Right kidney (tissue), 1 donor: ENCODE data around the gene EPPIN.

Experiments
- DNase-seq: peaks from one replicate; pipeline ENCODE4 v3.0.0-alpha.2; 2016

The EPPIN gene

GRCh38 chr20:45538209-45538799 lies 8.9 kb downstream of the EPPIN start:
- DNase-seq, result no peak

GRCh38 chr20:45527294-45527693 lies 19.9 kb downstream of the EPPIN start:
- no peak for DNase-seq

- no peak for DNase-seq
Observed at GRCh38 chr20:45523821-45524220, 23.4 kb downstream of the EPPIN start.

GRCh38 chr20:45518282-45518681 lies 28.9 kb downstream of the EPPIN start:
- peak; percentile 3 for DNase-seq

GRCh38 chr20:45515147-45515913 lies 31.9 kb downstream of the EPPIN start, which contains the start of gene SPINT3:
Gene SPINT3 (minus strand): TSS chr20:45515622. CDS start chr20:45515608, 14 bp downstream.
- DNase-seq, result no peak

- no peak for DNase-seq
Observed at GRCh38 chr20:45510242-45510862, 36.8 kb downstream of the EPPIN start.

GRCh38 chr20:45509091-45509490 lies 38.1 kb downstream of the EPPIN start:
- no peak for DNase-seq

- DNase-seq, result no peak
Observed at GRCh38 chr20:45508068-45508886, 38.9 kb downstream of the EPPIN start.

GRCh38 chr20:45507011-45507820 lies 40.0 kb downstream of the EPPIN start:
- DNase-seq, result no peak

GRCh38 chr20:45506398-45506797 lies 40.8 kb downstream of the EPPIN start:
- no peak for DNase-seq

- DNase-seq, result no peak
Observed at GRCh38 chr20:45503403-45503802, 43.8 kb downstream of the EPPIN start.

- DNase-seq, result no peak
Observed at GRCh38 chr20:45502561-45502960, 44.6 kb downstream of the EPPIN start.

GRCh38 chr20:45501600-45501999 lies 45.6 kb downstream of the EPPIN start:
- DNase-seq, result no peak

GRCh38 chr20:45500022-45500421 lies 47.2 kb downstream of the EPPIN start:
- no peak for DNase-seq

- DNase-seq, result no peak
Observed at GRCh38 chr20:45497971-45498494, 49.2 kb downstream of the EPPIN start.

- DNase-seq, result no peak
Observed at GRCh38 chr20:45496166-45496565, 51.0 kb downstream of the EPPIN start.

GRCh38 chr20:45495501-45495941 lies 51.7 kb downstream of the EPPIN start:
- DNase-seq, result no peak
